ENCODE data around the gene TAS2R1. TPM values are rescaled to one million over a fixed set of nuclear protein-coding genes. Genes with fewer than 3 reads are reported as not detected.

TAS2R1 gene
- total RNA-seq, 3 donors from 2014 or later, result not detected

DNA sequence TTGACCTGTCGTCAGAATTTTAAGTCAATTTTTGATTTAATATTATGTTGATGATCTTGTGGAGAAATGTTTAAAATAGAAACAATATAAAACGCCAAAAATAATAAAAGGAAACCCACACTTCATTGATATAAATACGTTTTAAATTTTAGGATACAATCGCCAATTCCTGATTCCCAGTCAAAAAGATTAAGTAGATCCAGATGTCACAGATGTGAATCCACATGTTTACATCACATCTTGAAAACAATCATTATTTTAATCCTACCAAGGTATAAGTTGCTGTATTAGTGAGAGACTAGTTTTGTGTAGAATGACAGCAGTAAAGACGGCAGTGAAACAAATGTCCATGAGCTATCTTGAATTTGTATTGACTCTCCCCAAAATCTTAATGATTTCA, 4.9 kb downstream of the TAS2R1 start:
- TF ChIP-seq POLR2AphosphoS5 (IDR thresholded peaks at IDR 0.05) (no peak), POLR2A (IDR thresholded peaks at IDR 0.05) (no peak)
- TF ChIP-seq, protein P1, sequence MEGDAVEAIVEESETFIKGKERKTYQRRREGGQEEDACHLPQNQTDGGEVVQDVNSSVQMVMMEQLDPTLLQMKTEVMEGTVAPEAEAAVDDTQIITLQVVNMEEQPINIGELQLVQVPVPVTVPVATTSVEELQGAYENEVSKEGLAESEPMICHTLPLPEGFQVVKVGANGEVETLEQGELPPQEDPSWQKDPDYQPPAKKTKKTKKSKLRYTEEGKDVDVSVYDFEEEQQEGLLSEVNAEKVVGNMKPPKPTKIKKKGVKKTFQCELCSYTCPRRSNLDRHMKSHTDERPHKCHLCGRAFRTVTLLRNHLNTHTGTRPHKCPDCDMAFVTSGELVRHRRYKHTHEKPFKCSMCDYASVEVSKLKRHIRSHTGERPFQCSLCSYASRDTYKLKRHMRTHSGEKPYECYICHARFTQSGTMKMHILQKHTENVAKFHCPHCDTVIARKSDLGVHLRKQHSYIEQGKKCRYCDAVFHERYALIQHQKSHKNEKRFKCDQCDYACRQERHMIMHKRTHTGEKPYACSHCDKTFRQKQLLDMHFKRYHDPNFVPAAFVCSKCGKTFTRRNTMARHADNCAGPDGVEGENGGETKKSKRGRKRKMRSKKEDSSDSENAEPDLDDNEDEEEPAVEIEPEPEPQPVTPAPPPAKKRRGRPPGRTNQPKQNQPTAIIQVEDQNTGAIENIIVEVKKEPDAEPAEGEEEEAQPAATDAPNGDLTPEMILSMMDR (IDR thresholded peaks at IDR 0.05), result no peak
- no peaks in the 10 kb centered on the region for H3K4me1 ChIP-seq
- intact Hi-C loops (cut with DNase I; ENCODE audit: low total_unique reads), result loop anchor here (10.0 kb wide), 1 partner anchor 270 kb away; no protein-coding TSS in a partner anchor

DNA sequence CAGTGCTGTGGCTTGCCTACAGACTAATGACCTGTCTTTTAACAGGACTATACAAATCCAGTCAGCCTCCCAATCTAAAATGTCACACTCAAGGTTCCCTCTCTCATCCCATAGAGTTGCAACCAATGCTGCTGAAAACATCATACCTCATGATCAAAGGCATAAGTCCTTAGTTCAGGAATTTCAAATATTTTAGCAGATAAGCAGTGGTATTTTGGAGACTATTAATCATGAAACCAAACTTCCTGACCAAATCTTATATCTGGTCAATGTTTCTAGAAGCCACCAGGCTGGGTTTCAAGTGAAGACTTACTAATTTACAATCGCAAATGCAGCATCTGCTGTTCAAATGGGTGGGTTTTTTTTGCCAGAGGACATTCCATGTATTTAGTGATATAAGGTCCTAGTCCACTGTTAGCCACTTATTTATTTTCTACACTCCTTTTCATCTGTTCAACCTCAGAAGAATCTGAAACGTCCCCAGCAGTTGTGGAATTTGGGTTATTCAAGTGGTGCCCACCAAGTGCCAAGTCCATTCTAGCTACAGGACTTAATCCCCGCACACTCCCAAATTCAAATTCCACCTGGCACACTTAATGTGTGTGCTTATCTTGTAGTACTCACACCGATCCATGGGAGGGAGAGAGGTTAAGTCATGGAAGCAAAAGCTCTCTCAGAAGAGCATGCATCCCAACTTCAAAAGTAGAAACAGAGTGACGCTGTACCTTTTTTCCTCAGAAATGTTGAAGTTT, 5.8 kb downstream of the TAS2R1 start:
- intact Hi-C loops (cut with DNase I; ENCODE audit: low total_unique reads), result loop anchor here (10.0 kb wide), 1 partner anchor 270 kb away; no protein-coding TSS in a partner anchor
- Histone ChIP-seq H3K4me3 (no peak overlapping the region), H3K27ac (no peak overlapping the region), H3K4me1 (no peaks in the 10 kb centered on the region), H3K27me3 (no peaks in the 10 kb centered on the region), H3K9me3 (no peaks in the 10 kb centered on the region), H3K36me3 (no peaks in the 10 kb centered on the region)
- no peak for TF ChIP-seq POLR2A (IDR thresholded peaks at IDR 0.05)
- DNase-seq (ENCODE audit: low spot score in 2 of 2), result no peak

More for the DNA sequence above, 4.9 kb downstream of the TAS2R1 start:
- Histone ChIP-seq H3K27me3 (no peaks in the 10 kb centered on the region), H3K9me3 (no peaks in the 10 kb centered on the region), H3K4me3 (no peak overlapping the region), H3K27ac (no peak overlapping the region), H3K36me3 (no peaks in the 10 kb centered on the region)
- no peak for DNase-seq (ENCODE audit: low spot score in 2 of 2)

DNA sequence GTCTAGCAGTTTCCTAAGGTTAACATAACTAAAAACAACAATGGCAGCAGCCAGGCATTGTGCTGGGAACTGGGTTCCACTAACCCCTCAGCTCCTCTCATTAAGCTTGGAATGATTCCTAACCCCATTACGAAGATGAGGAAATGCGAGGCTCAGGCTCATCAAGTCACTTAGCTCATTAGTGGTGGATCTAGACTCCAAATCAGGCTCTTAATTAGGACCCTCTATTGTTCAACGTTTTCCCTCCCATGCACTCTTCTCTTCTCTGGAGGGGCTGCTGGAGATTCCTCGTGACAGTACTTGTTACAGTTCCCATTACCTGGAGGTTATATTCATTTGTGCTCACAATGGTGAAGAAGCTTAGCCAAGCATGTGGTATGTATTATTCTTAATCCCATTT, 6.5 kb downstream of the TAS2R1 start:
- Histone ChIP-seq H3K27ac (no peak overlapping the region), H3K27me3 (no peaks in the 10 kb centered on the region), H3K36me3 (no peaks in the 10 kb centered on the region), H3K4me3 (no peak overlapping the region), H3K4me1 (no peaks in the 10 kb centered on the region), H3K9me3 (no peaks in the 10 kb centered on the region)
- intact Hi-C loops (cut with DNase I; ENCODE audit: low total_unique reads), result loop anchor here (10.0 kb wide), 1 partner anchor 271 kb away; no protein-coding TSS in a partner anchor
- no peak for DNase-seq (ENCODE audit: low spot score in 2 of 2)
- TF ChIP-seq POLR2AphosphoS5 (IDR thresholded peaks at IDR 0.05) (no peak), POLR2A (IDR thresholded peaks at IDR 0.05) (no peak)

DNA sequence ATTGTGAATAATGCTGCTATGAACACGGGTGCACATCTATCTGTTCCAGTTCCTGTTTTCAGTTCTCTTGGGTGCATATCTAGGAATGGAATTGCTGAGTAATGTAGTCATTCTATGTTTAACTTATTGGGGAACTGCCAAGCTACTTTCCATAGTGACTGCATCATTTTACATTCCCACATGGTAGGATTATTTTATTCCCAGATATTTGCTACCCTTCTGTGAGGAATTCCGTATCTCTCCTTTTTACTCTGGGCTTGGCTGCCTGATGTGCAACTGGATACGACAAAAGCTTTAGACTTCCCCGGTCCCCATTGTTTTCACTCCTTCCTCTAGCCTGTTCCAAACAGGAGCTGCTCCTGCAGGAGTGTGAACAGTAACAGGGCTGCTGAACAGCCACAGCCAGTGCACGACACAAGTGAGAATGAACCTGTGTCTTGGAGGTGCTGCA, 7.2 kb downstream of the TAS2R1 start:
- Histone ChIP-seq H3K27me3 (no peaks in the 10 kb centered on the region), H3K27ac (no peak overlapping the region), H3K4me3 (no peak overlapping the region), H3K9me3 (no peaks in the 10 kb centered on the region), H3K4me1 (no peaks in the 10 kb centered on the region), H3K36me3 (no peaks in the 10 kb centered on the region)
- intact Hi-C loops (cut with DNase I; ENCODE audit: low total_unique reads), result loop anchor here (10.0 kb wide), 1 partner anchor 272 kb away; no protein-coding TSS in a partner anchor
- DNase-seq (ENCODE audit: low spot score in 2 of 2), result no peak
- TF ChIP-seq, protein P1 (IDR thresholded peaks at IDR 0.05), result no peak
- TF ChIP-seq POLR2A (IDR thresholded peaks at IDR 0.05) (no peak), POLR2AphosphoS5 (IDR thresholded peaks at IDR 0.05) (no peak)

- no peaks in the 10 kb centered on the region for H3K27me3 ChIP-seq
- H3K9me3 ChIP-seq, result no peaks in the 10 kb centered on the region
- H3K4me1 ChIP-seq, result no peaks in the 10 kb centered on the region
- DNase-seq (ENCODE audit: low spot score in 2 of 2), result no peak
- H3K4me3 ChIP-seq, result no peak overlapping the region
- H3K27ac ChIP-seq, result no peak overlapping the region
- TF ChIP-seq POLR2AphosphoS5 (IDR thresholded peaks at IDR 0.05) (no peak), POLR2A (IDR thresholded peaks at IDR 0.05) (no peak)
- TF ChIP-seq, protein P1 (IDR thresholded peaks at IDR 0.05), result no peak
- H3K36me3 ChIP-seq, result no peaks in the 10 kb centered on the region
- intact Hi-C loops (cut with DNase I; ENCODE audit: low total_unique reads), result loop anchor here (10.0 kb wide), 1 partner anchor 273 kb away; no protein-coding TSS in a partner anchor
These were observed 8.7 kb downstream of the TAS2R1 start for GRCh38 chr5:9621379-9621903.

Measured in breast epithelium (tissue), 4 donors.